GM21447 (cell line): ENCODE data around the gene IFNG-AS1.
A peak's percentile ranks its signal among the peaks of the same experiment; 100 is the strongest.

ENCODE experiments used
- ATAC-seq: cut with Tn5 transposase; IDR thresholded peaks from one replicate; pipeline ENCODE4 v1.9.1; 2021; ENCODE audit not compliant: unreplicated experiment

Gene IFNG-AS1

DNA sequence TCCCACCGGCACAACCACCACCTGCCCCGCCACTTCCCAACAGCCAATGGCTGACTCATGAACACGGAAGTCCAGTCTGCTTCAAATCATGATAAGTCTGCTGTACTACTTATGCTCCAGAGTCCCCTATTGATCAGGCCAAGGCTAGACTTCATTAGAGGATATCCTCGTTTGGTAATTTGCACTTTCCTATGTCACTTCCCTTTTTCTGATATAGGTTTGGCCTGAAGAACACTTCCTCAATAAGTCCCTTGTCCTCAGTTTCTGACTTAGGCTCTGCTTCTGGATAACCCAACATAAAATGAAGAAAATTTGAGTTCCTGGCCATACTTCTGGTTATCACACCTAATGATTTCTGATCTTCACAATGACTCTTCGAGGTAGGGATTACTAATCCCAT, 45.3 kb downstream of the IFNG-AS1 start:
- no peak for ATAC-seq

DNA sequence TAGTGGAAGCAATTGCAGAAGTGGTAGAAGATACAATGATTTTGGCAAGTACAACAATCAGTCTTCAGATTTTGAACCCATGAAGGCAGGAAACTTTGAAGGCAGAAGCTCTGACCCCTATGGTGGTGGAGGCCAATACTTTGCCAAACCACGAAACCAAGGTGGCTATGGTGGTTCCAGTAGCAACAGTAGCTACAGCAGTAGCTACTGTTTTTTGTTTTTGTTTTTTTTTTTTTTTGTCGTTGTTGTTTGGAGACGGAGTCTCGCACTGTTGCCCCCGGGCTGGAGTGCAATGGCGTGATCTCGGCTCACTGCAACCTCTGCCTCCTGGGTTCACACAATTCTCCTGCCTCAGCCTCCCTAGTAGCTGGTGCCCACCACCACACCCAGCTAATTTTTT, 47.4 kb downstream of the IFNG-AS1 start:
- no peak for ATAC-seq

GRCh38 chr12:68037616-68038255, 48.5 kb downstream of the IFNG-AS1 start:
- no peak for ATAC-seq

DNA sequence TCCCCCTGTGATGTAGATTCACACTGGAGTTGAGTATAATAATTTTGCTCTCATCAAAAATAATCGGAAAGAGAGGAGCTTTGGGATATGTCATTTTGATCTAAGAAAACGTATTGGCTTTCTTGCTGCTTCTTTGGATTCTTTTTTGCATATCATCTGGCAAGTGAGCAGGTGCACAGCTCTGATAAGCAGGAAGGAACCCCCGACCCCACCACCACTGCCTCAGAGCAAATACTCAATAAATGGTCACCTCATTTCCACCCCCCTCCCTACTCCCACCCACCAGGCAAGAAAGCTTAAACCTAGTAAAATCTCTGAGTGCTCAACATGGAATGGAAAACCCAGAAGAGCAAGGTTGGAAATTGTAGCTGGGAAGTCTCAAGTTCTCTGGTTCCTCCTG, 49.4 kb downstream of the IFNG-AS1 start:
- ATAC-seq: no peak

DNA sequence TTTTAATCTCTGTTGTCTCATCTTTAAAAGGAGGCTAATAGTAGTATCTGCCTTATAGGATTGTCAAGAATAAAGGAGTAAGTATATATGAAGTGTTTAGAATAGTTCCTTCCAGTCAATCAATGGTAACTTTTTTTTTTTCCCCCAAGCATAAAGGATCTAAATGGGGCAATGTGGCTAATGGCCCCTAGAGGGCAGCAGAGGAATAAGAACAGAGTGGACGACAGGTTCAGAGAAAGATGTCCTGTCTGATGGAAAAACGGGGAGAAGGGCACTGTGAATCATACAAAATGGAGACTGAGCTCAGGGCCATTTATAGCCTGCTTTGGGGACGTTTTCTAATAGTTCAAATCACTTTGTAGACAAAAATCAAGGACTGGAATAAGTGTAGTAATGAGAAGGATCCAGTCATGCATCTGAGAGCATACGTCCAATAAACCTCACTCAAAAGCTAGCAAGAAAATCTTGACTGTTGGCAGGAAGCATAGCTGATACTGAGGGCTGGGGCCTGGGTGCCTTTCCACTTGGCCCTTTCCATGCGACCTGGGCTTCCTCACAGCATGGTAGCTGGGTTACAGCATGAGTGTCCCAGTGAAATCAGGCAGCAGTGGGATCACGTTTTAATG, 51.3 kb downstream of the IFNG-AS1 start:
- peak; percentile 55 for ATAC-seq

DNA sequence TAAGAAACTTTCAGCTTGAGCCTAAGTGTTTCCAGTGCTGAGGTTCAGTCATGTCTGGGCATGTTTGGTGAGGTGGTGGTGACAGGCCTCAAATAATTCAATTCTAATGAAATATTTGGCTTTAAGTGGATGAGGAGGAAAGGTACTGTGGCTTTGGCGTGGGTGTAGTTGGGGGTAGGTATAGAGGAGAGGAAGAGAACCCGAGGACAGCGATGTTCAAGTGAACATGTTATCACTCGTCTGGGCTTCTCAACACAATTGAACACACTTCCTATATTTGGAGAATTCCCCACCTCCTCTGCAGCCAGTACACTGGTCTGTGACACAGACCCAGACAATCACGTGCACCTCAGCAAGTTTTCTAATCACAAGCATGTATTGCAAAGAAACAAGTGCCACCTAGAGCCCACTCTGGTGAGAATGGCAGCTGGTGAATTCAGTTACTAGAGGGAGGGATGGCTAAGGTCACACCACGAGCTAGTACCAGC, 53.0 kb downstream of the IFNG-AS1 start:
- peak; percentile 75 for ATAC-seq

GRCh38 chr12:68043435-68043834, 54.2 kb downstream of the IFNG-AS1 start:
- no peak for ATAC-seq

GRCh38 chr12:68048648-68049297, 59.5 kb downstream of the IFNG-AS1 start:
- ATAC-seq: no peak

DNA sequence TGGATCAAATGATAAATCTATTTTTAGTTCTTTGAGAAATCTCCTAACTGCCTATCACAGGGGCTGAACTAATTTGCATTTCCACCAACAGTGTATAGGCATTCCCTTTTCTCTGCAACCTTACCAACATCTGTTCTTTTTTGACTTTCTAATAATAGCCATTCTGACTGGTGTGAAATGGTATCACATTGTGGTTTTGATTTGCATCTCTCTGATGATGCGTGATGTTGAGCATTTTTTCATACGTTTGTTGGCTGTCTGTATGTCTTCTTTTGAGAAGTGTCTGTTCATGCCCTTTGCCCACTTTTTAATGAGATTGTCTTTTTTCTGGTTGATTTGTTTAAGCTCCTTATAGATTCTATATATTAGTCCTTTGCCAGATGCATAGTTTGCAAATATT, 67.1 kb downstream of the IFNG-AS1 start:
- ATAC-seq: no peak

DNA sequence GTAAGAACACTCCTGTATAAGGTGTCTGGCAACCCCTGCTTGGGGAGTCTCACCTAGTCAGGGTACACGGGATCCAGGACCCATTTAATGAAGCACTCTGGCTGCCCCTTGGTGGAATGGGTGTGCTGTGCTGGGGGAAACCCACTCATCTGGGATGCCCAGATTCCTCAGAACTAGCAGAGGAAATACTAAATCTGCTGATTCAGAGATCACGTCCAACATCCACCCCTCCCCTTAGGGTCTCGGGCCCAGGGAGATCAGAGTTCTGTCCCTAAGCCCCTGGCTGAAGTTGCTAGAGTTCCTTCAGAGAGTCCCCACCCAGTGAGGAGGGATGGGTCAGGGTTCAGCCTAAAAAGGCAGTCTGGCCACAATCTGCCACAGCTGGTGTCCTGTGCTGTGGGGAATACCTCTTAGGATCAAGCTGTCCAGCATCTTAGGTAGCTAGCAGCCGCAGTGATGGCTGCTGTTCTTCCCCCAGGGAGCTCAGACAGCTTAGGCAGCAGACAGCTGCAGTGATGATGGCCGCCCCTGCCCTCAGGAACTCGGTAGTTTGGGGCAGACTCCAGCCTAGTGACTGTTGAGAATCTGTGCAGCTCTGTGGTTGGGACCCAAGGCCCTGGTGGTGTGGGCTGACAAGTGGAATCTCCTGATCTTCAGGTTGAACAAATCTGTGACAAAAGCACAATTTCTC, 74.8 kb downstream of the IFNG-AS1 start:
- ATAC-seq: no peak

DNA sequence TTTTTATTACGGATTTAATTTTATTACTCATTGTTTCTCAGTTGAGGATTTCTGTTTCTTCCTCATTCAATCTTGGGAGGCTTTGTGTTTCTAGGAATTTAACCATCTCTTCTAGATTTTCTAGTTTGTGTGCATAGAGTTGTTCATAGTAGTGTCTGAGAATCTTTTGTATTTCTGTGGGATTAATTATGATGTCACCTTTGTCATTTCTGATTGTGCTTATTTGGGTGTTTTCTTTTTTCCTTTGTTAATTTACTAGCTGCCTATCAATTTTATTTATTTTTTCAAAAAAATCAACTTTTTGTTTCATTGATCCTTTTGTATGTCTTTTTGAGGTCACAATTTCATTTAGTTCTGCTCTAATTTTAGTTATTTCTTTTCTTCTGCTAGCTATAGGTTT, 75.9 kb downstream of the IFNG-AS1 start:
- ATAC-seq: no peak

- ATAC-seq: no peak
These were observed 76.4 kb downstream of the IFNG-AS1 start for GRCh38 chr12:68065687-68066086.

- ATAC-seq: no peak
These were observed 78.6 kb downstream of the IFNG-AS1 start for GRCh38 chr12:68067762-68068376.

DNA sequence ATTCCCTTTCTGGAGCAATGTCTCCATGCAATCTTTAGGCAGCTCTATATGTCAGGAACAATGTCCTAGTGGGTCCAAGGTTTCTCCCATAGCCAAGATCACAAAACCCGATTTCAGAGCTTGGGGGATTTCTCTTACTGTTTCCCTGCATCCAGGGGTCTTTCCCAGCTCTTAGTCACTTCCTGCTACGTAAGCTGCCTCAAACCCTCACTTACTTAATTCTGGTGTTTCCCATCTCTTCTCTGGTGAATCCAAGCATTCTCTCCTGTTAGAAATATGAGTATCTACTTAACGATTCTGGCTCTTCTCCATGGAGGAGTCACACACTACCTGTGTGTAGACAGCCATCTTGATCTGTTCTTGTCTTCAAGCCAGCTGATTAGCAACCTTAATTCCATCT, 80.0 kb downstream of the IFNG-AS1 start:
- no peak for ATAC-seq
